ENCODE results near the gene DAG1. TPM values are rescaled to one million over a fixed set of nuclear protein-coding genes. Genes with fewer than 3 reads are reported as not detected.

Gene DAG1
- total RNA-seq, 1 experiment from 2014 or later = 93.0 TPM

DNA sequence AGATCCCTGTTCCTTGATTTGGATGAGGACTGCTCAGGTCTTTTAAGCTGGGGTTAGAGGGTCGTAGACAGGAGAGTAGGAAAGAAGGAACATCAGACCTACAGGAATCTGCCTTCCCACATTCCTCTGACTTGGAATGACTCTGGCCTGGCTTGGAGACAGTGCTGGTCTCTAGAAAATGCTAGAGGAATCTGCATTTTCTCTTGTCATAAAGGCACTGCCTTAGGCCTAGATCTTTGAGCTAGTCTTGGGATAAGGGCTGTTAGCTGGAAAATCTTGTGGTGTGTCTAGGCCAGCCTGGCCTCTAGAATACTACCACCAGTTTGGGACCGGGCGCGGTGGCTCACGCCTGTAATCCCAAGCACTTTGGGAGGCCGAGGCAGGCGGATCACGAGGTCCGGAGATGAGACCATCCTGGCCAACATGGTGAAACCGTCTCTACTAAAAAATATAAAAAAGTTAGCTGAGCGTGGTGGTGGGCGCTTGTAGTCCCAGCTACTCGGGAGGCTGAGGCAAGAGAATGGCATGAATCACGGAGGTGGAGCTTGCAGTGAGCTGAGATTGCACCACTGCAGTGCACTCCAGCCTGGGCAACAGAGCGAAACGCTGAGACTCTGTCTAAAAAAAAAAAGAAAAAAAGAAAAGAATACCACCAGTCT, 66.9 kb downstream of the DAG1 start:
- peaks cover 4% of the 10 kb centered on the region for H3K27me3 Mint-ChIP-seq (ENCODE audit: low read depth)
- Histone ChIP-seq H2BK5ac (ENCODE audit: insufficient read length, low read length) (no peak overlapping the region), H2AK5ac (ENCODE audit: insufficient read length, low read length) (no peak overlapping the region), H3K18ac (ENCODE audit: insufficient read length, low read depth, low read length) (peak overlapping the region; percentile 69), H3K23ac (ENCODE audit: insufficient read length, low read depth, low read length) (no peak overlapping the region), H3K23me2 (ENCODE audit: insufficient read length, low read depth, low read length, poor library complexity, severe bottlenecking) (peaks cover 5% of the 10 kb centered on the region), H2BK15ac (ENCODE audit: low read depth, low read length) (no peak overlapping the region), H4K8ac (replicated peaks; ENCODE audit: insufficient read length, low read depth, low read length) (no peak overlapping the region), H4K5ac (ENCODE audit: insufficient read length, low read depth, low read length) (no peak overlapping the region), H2AFZ (ENCODE audit: low read length) (no peak overlapping the region), H4K20me1 (ENCODE audit: control insufficient read depth, insufficient read depth, insufficient read length) (no peaks in the 10 kb centered on the region), H3K9me3 (ENCODE audit: control insufficient read depth, low read depth, low read length) (no peaks in the 10 kb centered on the region), H3K27ac (ENCODE audit: insufficient read length, low read depth, low read length) (no peak overlapping the region), H3K4ac (ENCODE audit: low read depth, low read length) (0 out of 2 replicates have a peak overlapping the region, but pooled peaks have one; percentile 46), H3K27me3 (ENCODE audit: insufficient read depth, low read length) (no peaks in the 10 kb centered on the region), H2BK20ac (ENCODE audit: low read depth, low read length, poor library complexity, severe bottlenecking) (no peak overlapping the region), H2BK120ac (ENCODE audit: low read depth, low read length, poor library complexity, severe bottlenecking) (no peak overlapping the region), H3K14ac (ENCODE audit: insufficient read depth, low read length) (no peak overlapping the region), H3K56ac (ENCODE audit: insufficient read length, low read depth, low read length) (no peak overlapping the region), H3T11ph (ENCODE audit: low read length) (no peak overlapping the region), H4K91ac (ENCODE audit: insufficient read length, low read depth, low read length) (no peak overlapping the region), H3K4me1 (ENCODE audit: insufficient read depth, low read length) (peaks cover 3% of the 10 kb centered on the region; the same call in 1 of the 2 replicates), H3K79me2 (ENCODE audit: insufficient read depth, low read length) (no peaks in the 10 kb centered on the region), H3K9ac (ENCODE audit: extremely low read depth, insufficient read length, low read length) (no peak overlapping the region), H3K4me2 (ENCODE audit: insufficient read depth, insufficient read length, low read length) (no peak overlapping the region), H2BK12ac (ENCODE audit: insufficient read length, low read depth, low read length) (no peak overlapping the region), H3K79me1 (ENCODE audit: insufficient read depth, low read depth, low read length, poor library complexity, severe bottlenecking) (no peaks in the 10 kb centered on the region)
- H3K36me3 Mint-ChIP-seq (ENCODE audit: insufficient read depth in 1 of 3, low read depth in 3 of 3) = peaks cover 3 to 14% (median 13%) of the 10 kb centered on the region in 3 experiments; a peak in 5 of 7 replicates
- no peaks in the 10 kb centered on the region for H3K9me3 Mint-ChIP-seq
- DNase-seq = no peak
- H3K4me3 Mint-ChIP-seq = no peak overlapping the region
- H3K27ac Mint-ChIP-seq = no peak overlapping the region; a peak in 1 of 7 replicates
- WGBS (ENCODE audit: extremely low coverage, insufficient read length, low lambda C conversion rate) = no CpG with 5 or more reads among the region's 16 CpGs
- H3K4me1 Mint-ChIP-seq = peaks cover 25% of the 10 kb centered on the region in 2 experiments
- TF ChIP-seq, protein P1, sequence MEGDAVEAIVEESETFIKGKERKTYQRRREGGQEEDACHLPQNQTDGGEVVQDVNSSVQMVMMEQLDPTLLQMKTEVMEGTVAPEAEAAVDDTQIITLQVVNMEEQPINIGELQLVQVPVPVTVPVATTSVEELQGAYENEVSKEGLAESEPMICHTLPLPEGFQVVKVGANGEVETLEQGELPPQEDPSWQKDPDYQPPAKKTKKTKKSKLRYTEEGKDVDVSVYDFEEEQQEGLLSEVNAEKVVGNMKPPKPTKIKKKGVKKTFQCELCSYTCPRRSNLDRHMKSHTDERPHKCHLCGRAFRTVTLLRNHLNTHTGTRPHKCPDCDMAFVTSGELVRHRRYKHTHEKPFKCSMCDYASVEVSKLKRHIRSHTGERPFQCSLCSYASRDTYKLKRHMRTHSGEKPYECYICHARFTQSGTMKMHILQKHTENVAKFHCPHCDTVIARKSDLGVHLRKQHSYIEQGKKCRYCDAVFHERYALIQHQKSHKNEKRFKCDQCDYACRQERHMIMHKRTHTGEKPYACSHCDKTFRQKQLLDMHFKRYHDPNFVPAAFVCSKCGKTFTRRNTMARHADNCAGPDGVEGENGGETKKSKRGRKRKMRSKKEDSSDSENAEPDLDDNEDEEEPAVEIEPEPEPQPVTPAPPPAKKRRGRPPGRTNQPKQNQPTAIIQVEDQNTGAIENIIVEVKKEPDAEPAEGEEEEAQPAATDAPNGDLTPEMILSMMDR (conservative IDR thresholded peaks at IDR 0.05) = no peak

Measured in H9 (cell line).